Measurements from ENCODE around the gene SOCS7. TPM values are rescaled to one million over a fixed set of nuclear protein-coding genes. Genes with fewer than 3 reads are reported as not detected.

SOCS7 gene
- total RNA-seq, 1 donor from 2014 or later = 33.3 TPM

DNA sequence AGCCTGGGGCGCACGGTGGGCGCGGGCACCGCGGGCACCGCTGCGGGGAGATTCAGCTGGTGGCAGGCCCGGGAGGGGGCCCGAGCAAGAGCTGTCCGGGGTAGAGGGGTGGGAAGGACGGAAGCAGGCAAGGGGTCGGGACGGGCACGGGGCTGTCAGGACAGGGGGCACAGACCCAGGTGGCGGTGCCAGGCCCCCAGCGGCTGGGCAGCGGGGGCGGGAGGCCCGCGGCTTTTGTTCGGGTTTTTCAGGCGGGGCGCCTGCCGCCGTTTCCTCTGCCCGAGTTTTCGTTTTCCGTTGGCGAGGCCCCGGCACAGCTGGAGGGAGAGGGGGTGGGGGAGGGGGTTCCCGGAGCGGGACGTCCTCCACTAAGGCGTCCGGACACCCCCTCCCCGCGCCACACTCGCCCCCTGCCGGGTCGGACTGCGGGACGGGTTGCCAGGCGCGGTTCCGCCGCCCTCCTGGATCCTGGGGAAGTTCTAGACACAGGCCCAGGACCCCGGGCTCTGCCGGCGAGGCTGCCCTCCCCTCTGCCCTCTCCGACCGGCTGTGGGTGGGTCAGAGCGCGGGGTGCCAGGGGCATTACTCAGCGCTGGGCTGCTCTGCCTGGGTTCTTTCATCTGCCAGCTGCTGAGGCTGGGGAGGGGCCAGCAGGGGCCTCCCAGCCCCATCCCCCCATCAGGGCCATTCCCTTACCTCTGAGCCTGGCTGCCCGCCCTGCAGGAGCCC is 77.2 kb downstream of the SOCS7 start:
- TF ChIP-seq, protein P1, sequence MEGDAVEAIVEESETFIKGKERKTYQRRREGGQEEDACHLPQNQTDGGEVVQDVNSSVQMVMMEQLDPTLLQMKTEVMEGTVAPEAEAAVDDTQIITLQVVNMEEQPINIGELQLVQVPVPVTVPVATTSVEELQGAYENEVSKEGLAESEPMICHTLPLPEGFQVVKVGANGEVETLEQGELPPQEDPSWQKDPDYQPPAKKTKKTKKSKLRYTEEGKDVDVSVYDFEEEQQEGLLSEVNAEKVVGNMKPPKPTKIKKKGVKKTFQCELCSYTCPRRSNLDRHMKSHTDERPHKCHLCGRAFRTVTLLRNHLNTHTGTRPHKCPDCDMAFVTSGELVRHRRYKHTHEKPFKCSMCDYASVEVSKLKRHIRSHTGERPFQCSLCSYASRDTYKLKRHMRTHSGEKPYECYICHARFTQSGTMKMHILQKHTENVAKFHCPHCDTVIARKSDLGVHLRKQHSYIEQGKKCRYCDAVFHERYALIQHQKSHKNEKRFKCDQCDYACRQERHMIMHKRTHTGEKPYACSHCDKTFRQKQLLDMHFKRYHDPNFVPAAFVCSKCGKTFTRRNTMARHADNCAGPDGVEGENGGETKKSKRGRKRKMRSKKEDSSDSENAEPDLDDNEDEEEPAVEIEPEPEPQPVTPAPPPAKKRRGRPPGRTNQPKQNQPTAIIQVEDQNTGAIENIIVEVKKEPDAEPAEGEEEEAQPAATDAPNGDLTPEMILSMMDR (IDR thresholded peaks at IDR 0.05; ENCODE audit: partially characterized antibody, unreplicated experiment) = no peak
- Mint-ChIP-seq H3K27ac (ENCODE audit: unreplicated experiment) (no peak overlapping the region), H3K27me3 (ENCODE audit: unreplicated experiment) (peaks cover 21% of the 10 kb centered on the region), H3K36me3 (ENCODE audit: unreplicated experiment) (no peaks in the 10 kb centered on the region), H3K9me3 (ENCODE audit: unreplicated experiment) (peaks cover 3% of the 10 kb centered on the region), H3K4me1 (ENCODE audit: low read depth, unreplicated experiment) (peaks cover 5% of the 10 kb centered on the region), H3K4me3 (ENCODE audit: unreplicated experiment) (no peak overlapping the region)
- no peak for DNase-seq

GRCh38 chr17:38429476-38430100 is 77.9 kb downstream of the SOCS7 start:
- Mint-ChIP-seq H3K4me1 (ENCODE audit: low read depth, unreplicated experiment) (peaks cover 5% of the 10 kb centered on the region), H3K36me3 (ENCODE audit: unreplicated experiment) (no peaks in the 10 kb centered on the region), H3K9me3 (ENCODE audit: unreplicated experiment) (peaks cover 3% of the 10 kb centered on the region)

DNA sequence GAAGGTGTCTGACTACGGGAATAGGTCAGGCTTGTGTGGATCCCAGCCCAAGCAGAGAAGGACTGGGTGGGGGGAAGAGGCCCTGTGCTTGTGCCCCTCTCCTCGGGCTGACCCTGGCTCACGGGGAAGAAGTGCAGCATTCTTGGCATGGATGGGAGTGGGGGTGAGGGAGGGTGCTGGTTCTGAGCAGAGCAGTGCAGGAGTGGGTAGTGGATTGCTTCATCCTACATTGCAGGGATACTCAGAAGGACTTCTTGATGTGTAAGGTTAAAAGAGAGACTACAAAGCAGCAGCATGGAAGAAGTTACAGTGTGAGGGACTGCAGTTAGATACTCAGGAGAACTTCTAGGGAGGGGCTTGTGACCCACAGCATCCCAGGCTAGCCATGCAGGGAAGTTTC is 78.7 kb downstream of the SOCS7 start:
- H3K27me3 Mint-ChIP-seq (ENCODE audit: unreplicated experiment) = peaks cover 13% of the 10 kb centered on the region
- H3K9me3 Mint-ChIP-seq (ENCODE audit: unreplicated experiment) = peaks cover 3% of the 10 kb centered on the region
- no peak for DNase-seq
- no peak overlapping the region for H3K4me3 Mint-ChIP-seq (ENCODE audit: unreplicated experiment)
- TF ChIP-seq, protein P1 (IDR thresholded peaks at IDR 0.05; ENCODE audit: partially characterized antibody, unreplicated experiment) = no peak
- no peaks in the 10 kb centered on the region for H3K36me3 Mint-ChIP-seq (ENCODE audit: unreplicated experiment)
- no peak overlapping the region for H3K27ac Mint-ChIP-seq (ENCODE audit: unreplicated experiment)
- H3K4me1 Mint-ChIP-seq (ENCODE audit: low read depth, unreplicated experiment) = peaks cover 5% of the 10 kb centered on the region

More at GRCh38 chr17:38429476-38430100, 77.9 kb downstream of the SOCS7 start:
- Mint-ChIP-seq H3K27me3 (ENCODE audit: unreplicated experiment) (peaks cover 17% of the 10 kb centered on the region), H3K27ac (ENCODE audit: unreplicated experiment) (no peak overlapping the region), H3K4me3 (ENCODE audit: unreplicated experiment) (peak overlapping the region; percentile 69)
- TF ChIP-seq, protein P1 (IDR thresholded peaks at IDR 0.05; ENCODE audit: partially characterized antibody, unreplicated experiment) = no peak
- DNase-seq = no peak

DNA sequence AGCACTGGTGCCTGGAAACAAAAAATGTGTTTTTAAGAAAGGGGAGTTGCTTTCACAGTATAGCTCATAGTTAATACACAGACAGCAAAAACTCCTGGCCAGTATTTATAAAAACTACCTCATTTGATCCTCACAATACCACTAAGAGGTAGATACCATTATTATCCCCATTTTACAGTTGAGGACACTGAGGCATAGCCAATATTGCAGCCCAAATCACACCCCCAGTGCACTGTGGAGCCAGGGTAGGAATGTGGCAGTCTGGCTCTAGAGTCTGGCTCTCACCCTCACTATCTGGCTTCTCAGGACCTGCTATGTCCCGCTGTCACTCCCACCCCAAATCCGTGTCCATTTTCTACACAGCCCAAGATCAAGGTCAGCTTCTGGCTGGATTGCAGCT is 79.2 kb downstream of the SOCS7 start:
- Mint-ChIP-seq H3K27ac (ENCODE audit: unreplicated experiment) (no peak overlapping the region), H3K4me3 (ENCODE audit: unreplicated experiment) (no peak overlapping the region), H3K27me3 (ENCODE audit: unreplicated experiment) (peaks cover 10% of the 10 kb centered on the region), H3K4me1 (ENCODE audit: low read depth, unreplicated experiment) (peaks cover 5% of the 10 kb centered on the region), H3K36me3 (ENCODE audit: unreplicated experiment) (no peaks in the 10 kb centered on the region), H3K9me3 (ENCODE audit: unreplicated experiment) (peaks cover 3% of the 10 kb centered on the region)
- TF ChIP-seq, protein P1 (IDR thresholded peaks at IDR 0.05; ENCODE audit: partially characterized antibody, unreplicated experiment) = no peak
- DNase-seq = no peak
